GM12878 (cell line): ENCODE measurements around the gene EHD4. TPM values are rescaled to one million over a fixed set of nuclear protein-coding genes. Genes with fewer than 3 reads are reported as not detected.

Experiments used
- ATAC-seq: fragments of 200-7000 bp; cut with Tn5 transposase; 3 replicates; pipeline ENCODE4 v1.9.1; 2020; ENCODE audit warnings: mild to moderate bottlenecking, moderate library complexity
- BruUV-seq: library from RNA; stranded (reverse); fragments of 400-500 nt; replicated peaks from 2 replicates; lab custom pipeline; 2021; lab: Mats Ljungman, UMichigan
- CTCF ChIA-PET: fragments of 300-600 bp; sonication (Branson Sonifier 250); formaldehyde crosslinking; extraction: SDS; loops from one replicate; lab custom pipeline; 2021; ENCODE audit warnings: inconsistent platforms; lab: Yijun Ruan, JAX
- POLR2A ChIA-PET: fragments of 350-600 bp; formaldehyde crosslinking; extraction: SDS; loops from one replicate; lab custom pipeline; 2021; ENCODE audit warnings: inconsistent platforms; lab: Charles Lee
- RAD21 ChIA-PET: fragments of 300-600 bp; sonication (Branson Sonifier 250); formaldehyde crosslinking; loops from one replicate; lab custom pipeline; 2023; ENCODE audit warnings: antibody characterized with exemption; ENCODE audit not compliant: unreplicated experiment; lab: Charles Lee
- SMC1A ChIA-PET: fragments of 300-600 bp; sonication (Branson Sonifier 250); formaldehyde crosslinking; loops from one replicate; lab custom pipeline; 2023; ENCODE audit not compliant: unreplicated experiment, uncharacterized antibody; lab: Charles Lee
- DNase-seq: peaks from one replicate; pipeline ENCODE4 v3.0.0-alpha.2; 2011; ENCODE audit warnings: low read depth, low spot score
- FAIRE-seq: peaks from 3 replicates; lab custom pipeline; 2011; peaks lifted over from hg19 to GRCh38; lab: Jason Lieb, UNC
- H2AFZ ChIP-seq: 2 replicates; pipeline ENCODE4 v1.6.0; 2011; ENCODE audit warnings: low read depth, low read length, control low read depth; ENCODE audit not compliant: control insufficient read depth
- H3K27ac ChIP-seq: 2 replicates; pipeline ENCODE4 v1.5.1; 2011; ENCODE audit warnings: control low read depth; ENCODE audit not compliant: control insufficient read depth, insufficient read depth
- H3K27me3 ChIP-seq, 2 experiments: replicated peaks in 1 of 2; 2 replicates each; pipeline versions ENCODE4 v1.6.0 to v1.6.1; 2011; ENCODE audit warnings: low read length in 1 of 2; ENCODE audit not compliant: control insufficient read depth in 2 of 2, insufficient read depth in 2 of 2
- H3K36me3 ChIP-seq, 2 experiments: 2 replicates each; pipeline ENCODE4 v1.5.1; 2011; ENCODE audit warnings: low read length in 1 of 2; ENCODE audit not compliant: control insufficient read depth in 2 of 2, insufficient read depth in 2 of 2
- H3K4me1 ChIP-seq: 2 replicates; pipeline ENCODE4 v1.6.1; 2011; ENCODE audit warnings: mild to moderate bottlenecking, low read length, moderate library complexity, mixed read lengths; ENCODE audit not compliant: control insufficient read depth, insufficient read depth
- H3K4me2 ChIP-seq: 2 replicates; pipeline ENCODE4 v1.6.0; 2011; ENCODE audit warnings: control low read depth; ENCODE audit not compliant: control insufficient read depth, insufficient read depth
- H3K4me3 ChIP-seq: fragments of 200-600 bp; sonication (generic); 2 replicates; pipeline ENCODE4 v1.5.1; 2016
- H3K79me2 ChIP-seq: 2 replicates; pipeline ENCODE4 v1.6.0; 2011; ENCODE audit warnings: low read length; ENCODE audit not compliant: control insufficient read depth, insufficient read depth
- H3K9ac ChIP-seq: 2 replicates; pipeline ENCODE4 v1.8.0; 2011; ENCODE audit warnings: low read length, control low read depth, mixed read lengths; ENCODE audit not compliant: control insufficient read depth, insufficient read depth
- H3K9me3 ChIP-seq: replicated peaks from 3 replicates; pipeline ENCODE4 v1.5.1; 2011; ENCODE audit warnings: mild to moderate bottlenecking, low read length; ENCODE audit not compliant: control insufficient read depth, insufficient read depth
- H4K20me1 ChIP-seq: 2 replicates; pipeline ENCODE4 v1.6.0; 2011; ENCODE audit not compliant: control insufficient read depth, insufficient read depth
- CREB1 ChIP-seq: IDR thresholded peaks from 2 replicates; pipeline ENCODE4 v1.6.1; 2012; ENCODE audit warnings: low read depth, mild to moderate bottlenecking, inconsistent platforms
- DPF2 ChIP-seq: fragments of 450-650 bp; IDR thresholded peaks from 2 replicates; pipeline ENCODE4 v1.6.1; 2017; ENCODE audit warnings: mild to moderate bottlenecking
- EZH2 ChIP-seq: IDR thresholded peaks from 2 replicates; pipeline ENCODE4 v1.6.1; 2012; ENCODE audit warnings: low read depth, mild to moderate bottlenecking, control low read depth, inconsistent platforms, low read length, borderline replicate concordance; ENCODE audit not compliant: control insufficient read depth
- NFIC ChIP-seq: IDR thresholded peaks from 2 replicates; pipeline ENCODE4 v1.6.1; 2012; ENCODE audit warnings: low read depth, mild to moderate bottlenecking, inconsistent platforms, low read length, moderate library complexity
- PBX3 ChIP-seq: IDR thresholded peaks from 2 replicates; pipeline ENCODE4 v1.6.1; 2011; ENCODE audit warnings: mild to moderate bottlenecking, low read depth, low read length, moderate library complexity; ENCODE audit not compliant: insufficient replicate concordance
- RAD21 ChIP-seq: IDR thresholded peaks from 2 replicates; pipeline ENCODE4 v1.6.1; 2011; ENCODE audit warnings: mild to moderate bottlenecking, low read depth, low read length, moderate library complexity; ENCODE audit not compliant: insufficient read depth
- SUZ12 ChIP-seq: fragments of 200-600 bp; sonication (generic); IDR thresholded peaks from one replicate; pipeline ENCODE4 v1.6.1; 2018; ENCODE audit warnings: antibody characterized with exemption, mild to moderate bottlenecking; ENCODE audit not compliant: unreplicated experiment
- TARDBP ChIP-seq: IDR thresholded peaks from 2 replicates; pipeline ENCODE4 v1.6.1; 2016; ENCODE audit warnings: borderline replicate concordance
- ZNF217 ChIP-seq: fragments of 450-650 bp; IDR thresholded peaks from 2 replicates; pipeline ENCODE4 v1.6.1; 2017; ENCODE audit warnings: antibody characterized with exemption, mild to moderate bottlenecking
- WGBS: methylation state at CpG from one replicate; pipeline ENCODE4 v1.1.6; 2016; ENCODE audit warnings: low lambda C conversion rate; ENCODE audit not compliant: insufficient replicate concordance, insufficient coverage; ENCODE audit errors: missing lambda C conversion rate; 5-methylcytosine and 5-hydroxymethylcytosine counted together
- in situ Hi-C: fragments of 300-500 bp; cut with MboI; formaldehyde crosslinking; loops from 9 replicates; pipeline ENCODE4 v1.14.3; 2018; ENCODE audit warnings: mixed read lengths
- intact Hi-C: fragments of 100-400 bp; cut with micrococcal nuclease; formaldehyde crosslinking; loops from one replicate; pipeline ENCODE4 v1.14.2; 2022; ENCODE audit not compliant: unreplicated experiment
- polyA plus RNA-seq, 11 experiments: library from polyadenylated mRNA; depleted of rRNA in 4 of 11; unstranded in 6 of 11; stranded (reverse) in 5 of 11; fragments of >200 nt; fragmentation: Nextera tagmentation in 4 of 11; fragmentation: Illumina TruSeq in 1 of 11; extraction: Ambion mirVana in 4 of 11; extraction: Trizol in 1 of 11; gene quantifications; 1 replicate in 1 of 11; 2 replicates in 10 of 11; pipeline versions ENCODE4 v1.2.1 to v1.2.3, GENCODE V29; 2011 to 2016; ENCODE audit warnings: inconsistent platforms in 2 of 11, missing spikeins in 2 of 11, low read depth in 1 of 11
- total RNA-seq, 4 experiments: library from RNA; depleted of rRNA in 3 of 4; stranded (reverse); fragments of >200 nt in 3 of 4; fragmentation: Illumina TruSeq in 1 of 4; extraction: Trizol in 1 of 4; gene quantifications; 2 replicates each; pipeline versions ENCODE4 v1.2.1 to v1.2.3, GENCODE V29; 2013 to 2021

The EHD4 gene
- total and polyA plus RNA-seq, 10 of the 15 experiments (the other 5 are each of a cell fraction or from before 2014, with no cell fraction given), result 4.2 to 62.9 (median 44.7) TPM

DNA sequence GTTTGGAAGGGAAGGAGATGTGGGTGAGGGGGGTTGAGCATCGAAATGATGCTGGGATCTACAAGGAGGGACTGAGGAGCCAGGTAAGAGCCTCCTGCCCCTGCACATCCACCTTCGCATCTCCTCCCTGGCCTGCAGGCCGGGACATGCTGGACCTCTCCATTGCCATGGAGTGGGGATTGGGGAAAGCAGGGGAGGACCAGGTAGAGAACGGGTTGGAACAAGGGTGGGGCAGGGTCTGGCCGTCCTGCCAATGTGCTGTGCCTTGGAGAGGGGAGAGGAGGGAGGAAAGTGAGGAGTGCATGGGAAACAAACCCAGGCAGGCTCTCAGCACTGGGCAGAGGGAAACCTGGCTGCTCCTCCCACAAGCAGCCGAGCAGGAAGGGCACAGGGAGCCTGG lies 123.2 kb downstream of the EHD4 start:
- WGBS, result 37% methylated on average over 6 of the region's 6 CpGs
- POLR2A ChIA-PET, result no interaction called here

DNA sequence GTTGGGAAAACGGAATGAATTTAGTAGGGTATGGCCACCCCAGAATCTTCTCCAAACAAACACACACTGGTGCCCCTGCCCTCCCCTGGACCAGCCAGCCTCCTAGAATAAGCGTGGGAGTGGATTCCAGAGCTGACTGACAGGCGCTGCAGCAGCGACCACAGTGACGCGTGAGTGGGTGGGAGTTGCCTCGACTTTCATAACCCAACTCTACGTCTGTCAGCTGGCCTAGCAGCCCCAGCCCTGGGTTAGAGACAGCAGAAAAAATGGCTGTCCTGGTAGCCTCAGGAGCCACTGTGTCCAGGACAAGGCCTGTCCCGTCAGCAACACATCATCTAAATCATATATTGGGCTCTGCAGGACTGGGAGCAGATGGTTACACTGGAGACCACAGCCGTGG lies 123.7 kb downstream of the EHD4 start:
- ChIA-PET CTCF (no interaction called here), RAD21 (no interaction called here), SMC1A (no interaction called here)
- DNase-seq (no peak), FAIRE-seq (no peak)
- no peak overlapping the region for H3K9ac ChIP-seq
- no peak for TF ChIP-seq CREB1
- no peak for TF ChIP-seq EZH2
- TF ChIP-seq NFIC, result no peak
- TF ChIP-seq PBX3, result peak; percentile 28
- TF ChIP-seq RAD21, result no peak
- no peak for TF ChIP-seq SUZ12
- no peak for TF ChIP-seq DPF2
- TF ChIP-seq, all 136 proteins: peak for 1
- intact Hi-C loops (no loop called here), in situ Hi-C loops (no loop called here)
- WGBS, result 53% methylated on average over 10 of the region's 10 CpGs
- Histone ChIP-seq H3K4me3 (no peak overlapping the region), H3K4me1 (no peaks in the 10 kb centered on the region), H4K20me1 (no peaks in the 10 kb centered on the region; the same call in 1 of the 2 replicates), H3K79me2 (no peaks in the 10 kb centered on the region), H2AFZ (no peak overlapping the region), H3K27me3 (no peaks in the 10 kb centered on the region), H3K36me3 (no peaks in the 10 kb centered on the region; a peak in 1 of 4 replicates), H3K27ac (no peak overlapping the region), H3K4me2 (no peak overlapping the region), H3K9me3 (no peaks in the 10 kb centered on the region)
- POLR2A ChIA-PET, result no interaction called here
- BruUV-seq, result no TSS peak
- no peak for ATAC-seq

More for the DNA sequence above, 123.2 kb downstream of the EHD4 start:
- Histone ChIP-seq H3K27ac (no peak overlapping the region), H2AFZ (no peak overlapping the region), H3K79me2 (no peaks in the 10 kb centered on the region), H3K4me1 (no peaks in the 10 kb centered on the region), H3K4me2 (no peak overlapping the region), H3K4me3 (no peak overlapping the region), H3K27me3 (no peaks in the 10 kb centered on the region), H3K9me3 (no peaks in the 10 kb centered on the region), H3K36me3 (no peaks in the 10 kb centered on the region; a peak in 1 of 4 replicates), H3K9ac (no peak overlapping the region), H4K20me1 (no peaks in the 10 kb centered on the region; the same call in 1 of the 2 replicates)
- BruUV-seq, result no TSS peak
- in situ Hi-C loops (no loop called here), intact Hi-C loops (no loop called here)
- DNase-seq (no peak), ATAC-seq (no peak), FAIRE-seq (no peak)
- ChIA-PET CTCF (interaction anchor here (1.1 kb wide), 1 partner anchor 76 kb away, joined by 3 read pairs; no protein-coding TSS in a partner anchor), RAD21 (no interaction called here), SMC1A (no interaction called here)
- TF ChIP-seq TARDBP, result no peak
- TF ChIP-seq ZNF217, result no peak
